Measurements from ENCODE around the gene KCNJ11. TPM values are rescaled to one million over a fixed set of nuclear protein-coding genes. Genes with fewer than 3 reads are reported as not detected.

KCNJ11 gene
- total and polyA plus RNA-seq, 2 of the 8 experiments (the other 6 are each of a cell fraction or from before 2014, with no cell fraction given) = 3.8 to 6.3 TPM

- TF ChIP-seq CHD7 (IDR thresholded peaks at IDR 0.05; ENCODE audit: insufficient replicate concordance, low read length) = no peak
- TF ChIP-seq, protein P1, sequence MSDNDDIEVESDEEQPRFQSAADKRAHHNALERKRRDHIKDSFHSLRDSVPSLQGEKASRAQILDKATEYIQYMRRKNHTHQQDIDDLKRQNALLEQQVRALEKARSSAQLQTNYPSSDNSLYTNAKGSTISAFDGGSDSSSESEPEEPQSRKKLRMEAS (IDR thresholded peaks at IDR 0.05) = peak; percentile 85
- no peak for TF ChIP-seq RFX5 (IDR thresholded peaks at IDR 0.05; ENCODE audit: borderline replicate concordance, low read depth, low read length)
- TF ChIP-seq, protein P2, sequence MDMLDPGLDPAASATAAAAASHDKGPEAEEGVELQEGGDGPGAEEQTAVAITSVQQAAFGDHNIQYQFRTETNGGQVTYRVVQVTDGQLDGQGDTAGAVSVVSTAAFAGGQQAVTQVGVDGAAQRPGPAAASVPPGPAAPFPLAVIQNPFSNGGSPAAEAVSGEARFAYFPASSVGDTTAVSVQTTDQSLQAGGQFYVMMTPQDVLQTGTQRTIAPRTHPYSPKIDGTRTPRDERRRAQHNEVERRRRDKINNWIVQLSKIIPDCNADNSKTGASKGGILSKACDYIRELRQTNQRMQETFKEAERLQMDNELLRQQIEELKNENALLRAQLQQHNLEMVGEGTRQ (IDR thresholded peaks at IDR 0.05; ENCODE audit: low read length) = no peak
- TF ChIP-seq PHF8 (conservative IDR thresholded peaks at IDR 0.05; ENCODE audit: low read depth, low read length) = 0 out of 2 replicates have a peak, but pooled peaks have one; percentile 33
- no peak for TF ChIP-seq JUND (IDR thresholded peaks at IDR 0.05; ENCODE audit: low read length)
These were observed 925 bp upstream of the KCNJ11 start (continued) for GRCh38 chr11:17389211-17389956.
